Hindlimb muscle (tissue), 1 donor: ENCODE data around the gene BCAN. TPM values are rescaled to one million over a fixed set of nuclear protein-coding genes. Genes with fewer than 3 reads are reported as not detected.

Source experiments
- DNase-seq: peaks from one replicate; pipeline ENCODE4 v3.0.0-alpha.2; 2013
- polyA plus RNA-seq: library from polyadenylated mRNA; unstranded; fragments of 120-200 nt; gene quantifications from one replicate; pipeline ENCODE4 v1.2.1, GENCODE V29; 2013; ENCODE audit not compliant: insufficient read length

The BCAN gene
- polyA plus RNA-seq, 1 donor, result 0.88 TPM

- DNase-seq, result peak; percentile 85
These were observed 36.0 kb downstream of the BCAN start for GRCh38 chr1:156677616-156678596.

GRCh38 chr1:156680056-156680455 is 38.1 kb downstream of the BCAN start:
- DNase-seq, result no peak

- no peak for DNase-seq
These were observed 39.5 kb downstream of the BCAN start for GRCh38 chr1:156681196-156681960.

GRCh38 chr1:156682166-156682890 is 40.4 kb downstream of the BCAN start:
- DNase-seq, result no peak

GRCh38 chr1:156684227-156684782 is 42.4 kb downstream of the BCAN start:
- DNase-seq, result no peak

GRCh38 chr1:156689035-156689952 is 47.4 kb downstream of the BCAN start:
- DNase-seq, result peak; percentile 83

- DNase-seq, result no peak
These were observed 48.2 kb downstream of the BCAN start for GRCh38 chr1:156689953-156690674.

GRCh38 chr1:156690675-156691036 is 48.7 kb downstream of the BCAN start:
- DNase-seq, result no peak

- no peak for DNase-seq
These were observed 49.3 kb downstream of the BCAN start for GRCh38 chr1:156691191-156691590.

GRCh38 chr1:156691665-156692440 is 49.9 kb downstream of the BCAN start:
- no peak for DNase-seq

- no peak for DNase-seq
These were observed 50.6 kb downstream of the BCAN start for GRCh38 chr1:156692441-156692924.

- no peak for DNase-seq
These were observed 51.3 kb downstream of the BCAN start for GRCh38 chr1:156692925-156693847.

- DNase-seq, result no peak
These were observed 52.2 kb downstream of the BCAN start for GRCh38 chr1:156693848-156694689.

- DNase-seq, result no peak
These were observed 52.7 kb downstream of the BCAN start for GRCh38 chr1:156694690-156694962.

- DNase-seq, result no peak
These were observed 54.8 kb downstream of the BCAN start for GRCh38 chr1:156696755-156697154.

- DNase-seq, result no peak
These were observed 55.6 kb downstream of the BCAN start for GRCh38 chr1:156697481-156697880.

GRCh38 chr1:156698995-156699394 is 57.1 kb downstream of the BCAN start:
- no peak for DNase-seq
